Stimulated activated CD8-positive, alpha-beta memory T cell treated with anti-CD3 and anti-CD28 coated beads, Interleukin-2, amount 100 ng/mL, for 48 hours (primary cell): ENCODE measurements around the gene SAMD5.
A peak's percentile ranks its signal among the peaks of the same experiment; 100 is the strongest.

ENCODE experiments used
- DNase-seq, 2 donors: peaks; one replicate each; pipeline ENCODE4 v3.0.0-alpha.2; 2020; ENCODE audit warnings: low read depth in 2 of 2

Gene SAMD5

GRCh38 chr6:147508042-147508865 is at the start of gene SAMD5:
SAMD5 (plus strand) TSS chr6:147508690; CDS start chr6:147508929, 239 bp downstream.
- no peak for DNase-seq

- no peak for DNase-seq
Measured at GRCh38 chr6:147459780-147460179, 48.7 kb upstream of the SAMD5 start.

GRCh38 chr6:147463651-147464050 is 44.8 kb upstream of the SAMD5 start:
- no peak for DNase-seq

- no peak for DNase-seq
Measured at GRCh38 chr6:147467428-147467827, 41.1 kb upstream of the SAMD5 start.

- DNase-seq: no peak
Measured at GRCh38 chr6:147467886-147468285, 40.6 kb upstream of the SAMD5 start.

GRCh38 chr6:147468634-147469033 is 39.9 kb upstream of the SAMD5 start:
- no peak for DNase-seq

GRCh38 chr6:147479857-147480256 is 28.6 kb upstream of the SAMD5 start:
- DNase-seq: no peak

GRCh38 chr6:147486683-147487082 is 21.8 kb upstream of the SAMD5 start:
- DNase-seq: no peak

GRCh38 chr6:147497472-147497871 is 11.0 kb upstream of the SAMD5 start:
- no peak for DNase-seq

- no peak for DNase-seq
Measured at GRCh38 chr6:147503587-147503986, 4.9 kb upstream of the SAMD5 start.

GRCh38 chr6:147504848-147505247 is 3.6 kb upstream of the SAMD5 start:
- DNase-seq: no peak

GRCh38 chr6:147506704-147507114 is 1.8 kb upstream of the SAMD5 start:
- peak; percentile 49 to 58 for DNase-seq

- no peak for DNase-seq
Measured at GRCh38 chr6:147507162-147508041, 1.1 kb upstream of the SAMD5 start.

GRCh38 chr6:147508866-147509608 is 547 bp downstream of the SAMD5 start:
- no peak for DNase-seq

- no peak for DNase-seq
Measured at GRCh38 chr6:147509891-147510290, 1.4 kb downstream of the SAMD5 start.

- DNase-seq: no peak
Measured at GRCh38 chr6:147510929-147511590, 2.6 kb downstream of the SAMD5 start.

GRCh38 chr6:147514831-147515230 is 6.3 kb downstream of the SAMD5 start:
- DNase-seq: no peak

GRCh38 chr6:147515327-147515726 is 6.8 kb downstream of the SAMD5 start:
- no peak for DNase-seq

GRCh38 chr6:147522597-147522996 is 14.1 kb downstream of the SAMD5 start:
- DNase-seq: no peak

- DNase-seq: no peak
Measured at GRCh38 chr6:147525519-147526209, 17.2 kb downstream of the SAMD5 start.

GRCh38 chr6:147527197-147527596 is 18.7 kb downstream of the SAMD5 start:
- no peak for DNase-seq
